ENCODE data around the gene TSR3.

DNA sequence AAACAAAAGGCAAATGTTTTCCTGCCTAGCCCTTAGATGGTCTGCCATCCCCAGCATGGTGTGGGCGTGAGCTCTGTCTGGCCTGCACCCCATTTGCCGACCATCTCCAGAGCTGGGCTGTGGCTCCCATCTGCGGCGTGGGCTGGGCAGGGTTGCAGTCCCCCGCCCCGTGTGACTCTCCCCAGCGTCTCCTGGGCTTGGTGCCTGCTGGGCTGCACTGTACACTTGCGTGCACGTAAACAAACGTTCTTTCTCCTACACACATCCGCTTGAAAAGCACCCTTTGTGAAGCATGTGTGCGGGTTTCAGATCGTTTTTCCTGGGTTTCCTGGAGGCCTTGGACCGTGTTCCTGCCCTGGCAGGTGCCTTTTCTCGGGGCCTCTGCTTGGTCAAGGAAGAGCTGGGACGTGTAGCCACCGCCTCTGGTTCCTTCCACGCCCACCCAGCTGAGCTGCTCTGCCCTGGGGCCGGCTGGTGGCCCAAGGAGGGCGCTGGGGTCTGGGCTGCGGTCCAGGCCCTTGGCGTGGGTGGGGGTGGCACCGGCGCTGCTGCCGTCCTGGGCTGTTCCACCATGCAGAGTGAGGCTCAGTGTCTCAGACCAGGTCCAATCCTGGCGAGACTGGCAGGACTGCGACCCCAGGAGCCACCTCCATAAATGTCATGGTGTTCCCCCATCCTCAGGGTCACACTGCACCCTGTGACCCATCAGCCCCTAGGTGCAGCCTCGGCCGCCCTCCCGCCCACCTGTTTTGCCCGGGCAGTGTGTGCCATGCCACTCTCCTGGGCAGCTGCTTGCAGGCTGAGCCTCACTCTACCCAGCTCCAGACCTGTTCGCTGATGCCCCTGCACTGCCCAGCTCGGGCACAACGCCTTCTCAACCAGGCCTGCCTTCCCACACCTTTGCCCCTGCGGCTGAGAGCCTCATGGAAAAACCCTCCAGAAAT lies 28.1 kb downstream of the TSR3 start:
- TF ChIP-seq, protein P1, sequence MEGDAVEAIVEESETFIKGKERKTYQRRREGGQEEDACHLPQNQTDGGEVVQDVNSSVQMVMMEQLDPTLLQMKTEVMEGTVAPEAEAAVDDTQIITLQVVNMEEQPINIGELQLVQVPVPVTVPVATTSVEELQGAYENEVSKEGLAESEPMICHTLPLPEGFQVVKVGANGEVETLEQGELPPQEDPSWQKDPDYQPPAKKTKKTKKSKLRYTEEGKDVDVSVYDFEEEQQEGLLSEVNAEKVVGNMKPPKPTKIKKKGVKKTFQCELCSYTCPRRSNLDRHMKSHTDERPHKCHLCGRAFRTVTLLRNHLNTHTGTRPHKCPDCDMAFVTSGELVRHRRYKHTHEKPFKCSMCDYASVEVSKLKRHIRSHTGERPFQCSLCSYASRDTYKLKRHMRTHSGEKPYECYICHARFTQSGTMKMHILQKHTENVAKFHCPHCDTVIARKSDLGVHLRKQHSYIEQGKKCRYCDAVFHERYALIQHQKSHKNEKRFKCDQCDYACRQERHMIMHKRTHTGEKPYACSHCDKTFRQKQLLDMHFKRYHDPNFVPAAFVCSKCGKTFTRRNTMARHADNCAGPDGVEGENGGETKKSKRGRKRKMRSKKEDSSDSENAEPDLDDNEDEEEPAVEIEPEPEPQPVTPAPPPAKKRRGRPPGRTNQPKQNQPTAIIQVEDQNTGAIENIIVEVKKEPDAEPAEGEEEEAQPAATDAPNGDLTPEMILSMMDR (IDR thresholded peaks at IDR 0.05) = no peak
- TF ChIP-seq POLR2A (IDR thresholded peaks at IDR 0.05) = no peak

All from heart left ventricle (tissue), 13 donors.